ENCODE measurements around the gene WAC. TPM values are rescaled to one million over a fixed set of nuclear protein-coding genes. Genes with fewer than 3 reads are reported as not detected.
A peak's percentile ranks its signal among the peaks of the same experiment; 100 is the strongest.

WAC gene
- total RNA-seq, 2 donors from 2014 or later: 133 TPM

- Histone ChIP-seq H3K27ac (ENCODE audit: low read depth, low read length) (no peak overlapping the region), H3K9ac (ENCODE audit: extremely low read depth, low read length, poor library complexity, severe bottlenecking) (no peak overlapping the region), H3K36me3 (ENCODE audit: control insufficient read depth, insufficient read depth, low read length) (peaks cover 65% of the 10 kb centered on the region), H3K4me3 (ENCODE audit: low read length) (no peak overlapping the region), H3K27me3 (ENCODE audit: control insufficient read depth, insufficient read depth, low read length, poor library complexity, severe bottlenecking) (no peaks in the 10 kb centered on the region), H3K9me3 (ENCODE audit: control insufficient read depth, low read length) (no peaks in the 10 kb centered on the region), H3K4me1 (ENCODE audit: control insufficient read depth, insufficient read depth, low read length) (no peaks in the 10 kb centered on the region)
- Mint-ChIP-seq H3K4me1 (no peaks in the 10 kb centered on the region), H3K27me3 (ENCODE audit: insufficient read depth) (no peaks in the 10 kb centered on the region), H3K36me3 (ENCODE audit: low read depth) (peaks cover 49% of the 10 kb centered on the region), H3K4me3 (no peak overlapping the region), H3K9me3 (no peaks in the 10 kb centered on the region), H3K27ac (no peak overlapping the region)
- WGBS, 2 experiments (ENCODE audit: insufficient coverage in 1 of 2, insufficient read length in 1 of 2): 86 to 100% methylated on average over 1 to 2 of the region's 2 CpGs
- no peak for TF ChIP-seq CTCF (conservative IDR thresholded peaks at IDR 0.05)
- no peak for DNase-seq
Measured at GRCh38 chr10:28620251-28620650, 87.3 kb downstream of the WAC start.

- Histone ChIP-seq H3K9ac (ENCODE audit: extremely low read depth, low read length, poor library complexity, severe bottlenecking) (no peak overlapping the region), H3K9me3 (ENCODE audit: control insufficient read depth, low read length) (no peaks in the 10 kb centered on the region), H3K4me3 (ENCODE audit: low read length) (no peak overlapping the region), H3K4me1 (ENCODE audit: control insufficient read depth, insufficient read depth, low read length) (peaks cover 2% of the 10 kb centered on the region), H3K27me3 (ENCODE audit: control insufficient read depth, insufficient read depth, low read length, poor library complexity, severe bottlenecking) (no peaks in the 10 kb centered on the region), H3K36me3 (ENCODE audit: control insufficient read depth, insufficient read depth, low read length) (peaks cover 33% of the 10 kb centered on the region), H3K27ac (ENCODE audit: low read depth, low read length) (no peak overlapping the region)
- Mint-ChIP-seq H3K4me3 (no peak overlapping the region), H3K4me1 (peaks cover 13% of the 10 kb centered on the region), H3K27ac (peak overlapping the region; percentile 6), H3K27me3 (ENCODE audit: insufficient read depth) (no peaks in the 10 kb centered on the region), H3K9me3 (no peaks in the 10 kb centered on the region), H3K36me3 (ENCODE audit: low read depth) (peaks cover 23% of the 10 kb centered on the region)
- no peak for DNase-seq
- 93 to 97% methylated on average over 5 to 7 of the region's 7 CpGs for WGBS, 2 experiments (ENCODE audit: insufficient coverage in 1 of 2, insufficient read length in 1 of 2)
- no peak for TF ChIP-seq CTCF (conservative IDR thresholded peaks at IDR 0.05)
Measured at GRCh38 chr10:28623483-28623882, 90.6 kb downstream of the WAC start.

DNA sequence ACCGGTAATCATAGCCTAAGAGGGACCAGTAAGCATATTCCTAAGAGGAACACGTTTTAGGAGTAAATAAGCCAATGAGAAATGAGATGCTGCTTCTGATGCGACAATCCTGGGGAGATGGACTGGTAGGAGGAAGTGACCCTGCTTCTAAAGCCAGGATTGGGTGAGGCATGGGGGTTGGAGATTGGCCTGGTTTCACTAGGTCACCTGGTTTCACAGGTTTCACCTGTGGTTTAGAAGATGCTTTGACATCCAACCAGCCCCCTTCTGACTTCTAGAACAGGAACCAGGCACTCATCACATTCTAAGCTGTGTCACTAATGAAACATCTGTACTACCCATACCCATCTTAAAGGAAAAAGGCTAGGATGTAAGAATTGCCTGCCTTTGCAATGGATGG is 91.4 kb downstream of the WAC start:
- H3K4me3 ChIP-seq (ENCODE audit: low read length): no peak overlapping the region
- WGBS, 2 experiments (ENCODE audit: insufficient coverage in 1 of 2, insufficient read length in 1 of 2): 90 to 91% methylated on average over 3 of the region's 3 CpGs
- no peak overlapping the region for H3K27ac ChIP-seq (ENCODE audit: low read depth, low read length)
- no peak for DNase-seq
- H3K4me1 Mint-ChIP-seq: peaks cover 18% of the 10 kb centered on the region
- H3K4me3 Mint-ChIP-seq: no peak overlapping the region
- H3K27me3 Mint-ChIP-seq (ENCODE audit: insufficient read depth): no peaks in the 10 kb centered on the region
- H3K27me3 ChIP-seq (ENCODE audit: control insufficient read depth, insufficient read depth, low read length, poor library complexity, severe bottlenecking): no peaks in the 10 kb centered on the region
- peaks cover 18% of the 10 kb centered on the region for H3K36me3 Mint-ChIP-seq (ENCODE audit: low read depth)
- H3K27ac Mint-ChIP-seq: no peak overlapping the region
- TF ChIP-seq CTCF (conservative IDR thresholded peaks at IDR 0.05): no peak
- H3K4me1 ChIP-seq (ENCODE audit: control insufficient read depth, insufficient read depth, low read length): peaks cover 3% of the 10 kb centered on the region
- H3K9ac ChIP-seq (ENCODE audit: extremely low read depth, low read length, poor library complexity, severe bottlenecking): no peak overlapping the region
- H3K9me3 Mint-ChIP-seq: no peaks in the 10 kb centered on the region
- peaks cover 28% of the 10 kb centered on the region for H3K36me3 ChIP-seq (ENCODE audit: control insufficient read depth, insufficient read depth, low read length)
- H3K9me3 ChIP-seq (ENCODE audit: control insufficient read depth, low read length): no peaks in the 10 kb centered on the region

Data from endodermal cell (in vitro differentiated cells).